ENCODE results near the gene KIF5B. TPM values are rescaled to one million over a fixed set of nuclear protein-coding genes. Genes with fewer than 3 reads are reported as not detected.

Gene KIF5B
- total and polyA plus RNA-seq, 2 of the 4 experiments (the other 2 are of a cell fraction): 33.5 to 68.5 TPM

DNA sequence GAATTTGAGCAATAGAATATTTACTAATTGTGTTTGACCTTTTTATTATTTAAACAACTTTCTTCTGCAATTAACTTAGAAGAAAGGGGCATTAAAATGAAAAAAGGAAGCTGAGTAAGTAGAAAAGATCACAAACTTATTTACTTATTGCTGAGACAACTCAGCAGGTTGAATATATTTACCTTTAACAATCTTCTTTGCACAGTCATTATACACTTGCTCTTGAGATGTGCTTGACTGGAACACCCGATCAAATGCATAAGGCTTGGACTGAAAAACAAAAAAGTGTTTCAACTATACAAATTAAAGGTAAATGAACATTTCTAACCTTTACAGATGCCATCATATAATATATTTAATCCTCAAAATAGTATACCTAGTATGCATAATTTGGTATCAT is 7.9 kb downstream of the KIF5B start:
- no peak overlapping the region for H2AK5ac ChIP-seq (ENCODE audit: low read depth, low read length)
- no peak overlapping the region for H3K23ac ChIP-seq (ENCODE audit: low read depth, low read length)
- H3K79me1 ChIP-seq (ENCODE audit: low read depth in 1 of 2, low read length in 2 of 2): peaks cover 12 to 64% of the 10 kb centered on the region in 2 experiments
- no peaks in the 10 kb centered on the region for H3K27me3 ChIP-seq (ENCODE audit: control insufficient read depth, insufficient read depth, low read length)
- no peak overlapping the region for H3K18ac ChIP-seq (ENCODE audit: low read depth, low read length)
- no peaks in the 10 kb centered on the region for H3K9me3 ChIP-seq (ENCODE audit: control insufficient read depth, insufficient read depth, low read length)
- intact Hi-C loops (cut with micrococcal nuclease): no loop called here
- H4K91ac ChIP-seq (ENCODE audit: insufficient read depth, low read depth, low read length): no peak overlapping the region
- no peak overlapping the region for H3K56ac ChIP-seq (ENCODE audit: extremely low read depth, insufficient read depth, low read length)
- H3K27ac ChIP-seq (ENCODE audit: insufficient read depth, low read length): no peak overlapping the region
- H3K4me2 ChIP-seq (ENCODE audit: low read depth, low read length): no peak overlapping the region
- H2AFZ ChIP-seq (replicated peaks; ENCODE audit: low read length, poor library complexity): no peak overlapping the region
- no peak for TF ChIP-seq CEBPB (IDR thresholded peaks at IDR 0.05; ENCODE audit: low read depth, low read length)
- TF ChIP-seq RAD21 (IDR thresholded peaks at IDR 0.05; ENCODE audit: low read length): no peak
- TF ChIP-seq FOS (IDR thresholded peaks at IDR 0.05; ENCODE audit: low read depth, low read length): no peak
- TF ChIP-seq, protein P1, sequence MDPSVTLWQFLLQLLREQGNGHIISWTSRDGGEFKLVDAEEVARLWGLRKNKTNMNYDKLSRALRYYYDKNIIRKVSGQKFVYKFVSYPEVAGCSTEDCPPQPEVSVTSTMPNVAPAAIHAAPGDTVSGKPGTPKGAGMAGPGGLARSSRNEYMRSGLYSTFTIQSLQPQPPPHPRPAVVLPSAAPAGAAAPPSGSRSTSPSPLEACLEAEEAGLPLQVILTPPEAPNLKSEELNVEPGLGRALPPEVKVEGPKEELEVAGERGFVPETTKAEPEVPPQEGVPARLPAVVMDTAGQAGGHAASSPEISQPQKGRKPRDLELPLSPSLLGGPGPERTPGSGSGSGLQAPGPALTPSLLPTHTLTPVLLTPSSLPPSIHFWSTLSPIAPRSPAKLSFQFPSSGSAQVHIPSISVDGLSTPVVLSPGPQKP (IDR thresholded peaks at IDR 0.05; ENCODE audit: borderline replicate concordance, low read depth, low read length): no peak
- TF ChIP-seq RCOR1 (IDR thresholded peaks at IDR 0.05; ENCODE audit: insufficient replicate concordance, low read length): no peak
- TF ChIP-seq RFX5 (IDR thresholded peaks at IDR 0.05; ENCODE audit: low read depth, low read length): no peak
- TF ChIP-seq SMC3 (IDR thresholded peaks at IDR 0.05; ENCODE audit: low read depth, low read length): no peak
- TF ChIP-seq POLR2A (IDR thresholded peaks at IDR 0.05; ENCODE audit: low read depth, low read length): no peak
- TF ChIP-seq MXI1 (IDR thresholded peaks at IDR 0.05; ENCODE audit: borderline replicate concordance, low read depth, low read length): no peak
- no peak for TF ChIP-seq MAZ (IDR thresholded peaks at IDR 0.05; ENCODE audit: borderline replicate concordance, low read depth, low read length)
- TF ChIP-seq CHD1 (IDR thresholded peaks at IDR 0.05; ENCODE audit: low read depth, low read length): no peak
- no peak for TF ChIP-seq NFE2L2 (IDR thresholded peaks at IDR 0.05; ENCODE audit: low read depth, low read length)
- TF ChIP-seq BHLHE40 (IDR thresholded peaks at IDR 0.05; ENCODE audit: low read depth, low read length): no peak
- no peak for TF ChIP-seq MAFK (IDR thresholded peaks at IDR 0.05; ENCODE audit: low read depth, low read length)
- TF ChIP-seq, protein P2, sequence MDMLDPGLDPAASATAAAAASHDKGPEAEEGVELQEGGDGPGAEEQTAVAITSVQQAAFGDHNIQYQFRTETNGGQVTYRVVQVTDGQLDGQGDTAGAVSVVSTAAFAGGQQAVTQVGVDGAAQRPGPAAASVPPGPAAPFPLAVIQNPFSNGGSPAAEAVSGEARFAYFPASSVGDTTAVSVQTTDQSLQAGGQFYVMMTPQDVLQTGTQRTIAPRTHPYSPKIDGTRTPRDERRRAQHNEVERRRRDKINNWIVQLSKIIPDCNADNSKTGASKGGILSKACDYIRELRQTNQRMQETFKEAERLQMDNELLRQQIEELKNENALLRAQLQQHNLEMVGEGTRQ (IDR thresholded peaks at IDR 0.05; ENCODE audit: low read depth, low read length): no peak
- WGBS, 2 experiments (ENCODE audit: extremely low coverage in 2 of 2, insufficient read length in 1 of 2): no CpG with 5 or more reads among the region's 1 CpG
- peaks cover 81% of the 10 kb centered on the region for H4K20me1 ChIP-seq (ENCODE audit: insufficient read depth, low read length)
- POLR2A ChIA-PET (ENCODE audit: unreplicated experiment): no interaction called here
- CTCF ChIA-PET: no interaction called here
- H4K5ac ChIP-seq (ENCODE audit: low read depth, low read length): no peak overlapping the region
- H2BK5ac ChIP-seq (ENCODE audit: low read depth, low read length, poor library complexity, severe bottlenecking): no peak overlapping the region
- ATAC-seq (ENCODE audit: low read depth): no peak
- H3K14ac ChIP-seq (replicated peaks; ENCODE audit: low read depth, low read length): no peak overlapping the region
- H2AK9ac ChIP-seq (replicated peaks; ENCODE audit: low read depth, low read length, poor library complexity): no peak overlapping the region
- no peak overlapping the region for H2BK15ac ChIP-seq (ENCODE audit: low read depth, low read length)
- BruUV-seq (replicated peaks): no TSS peak
- peaks cover 20% of the 10 kb centered on the region for H3K36me3 ChIP-seq (ENCODE audit: control insufficient read depth, insufficient read depth, low read length)
- H3K4me3 ChIP-seq (ENCODE audit: insufficient read depth, low read depth, low read length): no peak overlapping the region
- no peak overlapping the region for H3K4ac ChIP-seq (ENCODE audit: low read depth, low read length)
- no peak overlapping the region for H2BK120ac ChIP-seq (ENCODE audit: low read depth, low read length)
- H3K4me1 ChIP-seq (ENCODE audit: control insufficient read depth, insufficient read depth, low read length): peaks cover 11% of the 10 kb centered on the region
- in situ Hi-C loops (cut with MboI; ENCODE audit: low sequenced_read_pairs): no loop called here
- DNase-seq: no peak
- no peak overlapping the region for H4K8ac ChIP-seq (ENCODE audit: low read depth in 2 of 2, low read length in 2 of 2)
- no peak overlapping the region for H3K9ac ChIP-seq (ENCODE audit: low read depth, low read length)
- H2BK20ac ChIP-seq (ENCODE audit: low read depth, low read length): no peak overlapping the region
- H3K9me1 ChIP-seq (ENCODE audit: insufficient read depth, low read length): peaks cover 11% of the 10 kb centered on the region
- dilution Hi-C loops (cut with HindIII; ENCODE audit: low sequenced_read_pairs, unreplicated experiment): no loop called here
